Activated CD4-positive, alpha-beta T cell treated with anti-CD3 and anti-CD28 coated beads for 1 hour (primary cell): Measurements from ENCODE around the gene ABCB4.

ENCODE experiments used
- DNase-seq: peaks from one replicate; pipeline ENCODE4 v3.0.0-alpha.2; 2020

ABCB4 gene

DNA sequence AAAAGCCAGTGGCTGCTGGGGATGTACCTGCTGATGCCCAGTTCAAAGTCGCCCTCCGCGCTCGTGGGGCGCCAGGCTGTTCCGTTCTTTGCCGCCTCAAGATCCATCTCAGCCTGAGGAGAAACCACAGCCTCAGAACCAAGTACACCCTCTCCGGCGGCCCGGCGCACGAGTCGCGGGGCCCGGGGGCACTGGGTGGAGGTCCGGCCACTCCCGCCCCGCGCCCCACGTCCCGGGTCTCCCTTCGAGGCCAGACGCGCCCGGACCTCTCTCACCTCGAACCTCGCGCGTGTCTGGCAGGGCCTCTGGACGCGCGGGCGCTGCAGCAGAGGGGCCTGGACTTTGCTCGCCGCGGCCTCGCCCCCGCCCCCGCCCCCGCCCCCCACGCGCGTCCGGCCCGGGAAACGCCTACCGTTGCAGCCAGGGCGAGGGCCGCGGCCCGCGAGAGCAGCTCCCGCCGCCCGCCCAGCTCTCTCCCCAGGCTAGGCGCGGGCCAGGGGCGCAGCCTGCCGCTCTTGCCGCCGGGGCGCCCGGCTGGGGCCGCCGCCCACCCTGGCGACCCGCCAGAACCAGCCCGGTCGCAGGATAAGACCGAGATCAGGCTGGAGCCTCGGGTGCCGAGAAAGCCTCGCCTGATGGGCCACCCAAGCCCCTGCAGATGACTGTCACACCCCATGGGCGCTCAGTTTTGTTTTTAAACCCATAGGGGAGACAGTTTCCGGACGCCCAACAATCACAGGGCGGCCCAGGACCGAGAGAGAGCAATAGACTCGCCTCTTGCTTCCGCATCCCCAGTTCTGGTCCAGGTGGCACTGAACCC is at the start of gene ABCB4:
Gene ABCB4 (minus strand): TSS at position 322 of the 820 bp plus-strand sequence. CDS start 215 bp downstream, at position 107.
- no peak for DNase-seq

DNA sequence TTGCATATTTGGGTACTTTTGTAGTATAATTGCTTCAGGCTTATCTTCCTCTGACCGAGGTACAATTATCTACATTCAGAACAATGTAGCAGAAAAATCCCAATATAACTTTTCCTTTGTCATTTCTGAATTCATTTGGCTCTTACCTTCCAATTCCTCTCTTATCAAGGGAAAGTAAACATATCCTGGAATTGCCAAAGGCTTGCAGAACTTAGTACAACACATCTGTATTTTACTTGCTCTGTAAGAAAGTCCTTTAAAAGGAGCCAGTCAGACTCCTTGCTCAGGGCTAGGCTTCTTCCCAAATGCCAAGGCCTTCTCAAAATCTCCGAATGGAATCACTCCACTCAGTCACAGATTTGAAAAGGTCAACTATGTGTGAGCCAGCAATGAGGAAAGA is 43.3 kb upstream of the ABCB4 start:
- no peak for DNase-seq

DNA sequence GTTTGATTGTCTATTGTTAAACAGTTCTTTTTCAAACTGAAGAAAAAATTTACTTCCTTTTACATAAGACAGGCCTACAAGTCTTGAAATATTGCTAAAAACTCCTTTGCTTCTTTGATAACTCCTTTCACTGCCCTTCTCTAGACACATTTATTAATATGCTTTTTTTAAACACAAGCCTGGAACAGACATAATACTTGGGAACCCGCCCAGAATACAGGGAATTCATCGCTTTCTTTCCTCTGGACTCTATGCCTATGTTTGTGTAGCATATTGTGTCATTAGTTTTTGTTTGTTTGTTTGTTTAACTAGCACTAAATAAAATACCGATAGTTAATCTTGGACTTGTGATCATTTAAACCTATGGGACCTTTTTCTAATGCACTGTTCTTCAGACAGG is 42.4 kb upstream of the ABCB4 start:
- no peak for DNase-seq

DNA sequence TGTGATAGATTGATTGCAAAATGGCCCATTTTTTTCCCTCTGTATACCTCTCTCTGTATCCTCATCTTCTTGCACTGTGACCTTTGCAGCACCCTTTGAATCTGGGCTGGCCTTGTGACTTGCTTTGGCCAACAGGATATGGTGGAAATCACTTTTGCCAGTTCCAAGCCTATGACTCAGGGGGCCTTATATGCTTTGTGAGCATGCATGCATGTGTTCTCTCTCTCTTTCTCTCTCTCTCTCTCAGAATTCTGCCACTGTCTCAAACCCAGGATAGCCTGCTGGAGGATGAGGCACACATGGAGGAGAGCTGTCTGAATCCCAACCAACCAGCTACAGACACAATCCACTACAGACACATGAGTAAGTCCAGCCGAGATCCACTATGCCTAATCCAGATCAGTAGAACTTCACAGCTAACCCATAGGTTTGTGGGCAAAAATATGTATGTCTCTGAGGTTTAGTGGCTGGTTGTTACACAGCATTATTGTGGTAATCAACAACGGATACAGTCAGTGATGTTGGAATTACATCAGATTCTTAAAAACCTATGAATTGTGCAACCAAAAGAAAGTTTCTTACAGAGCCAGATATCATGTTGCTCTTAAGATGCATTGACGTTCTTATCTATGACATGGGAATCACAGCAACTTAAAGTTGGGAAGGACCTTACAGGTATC is 41.8 kb upstream of the ABCB4 start:
- no peak for DNase-seq

DNA sequence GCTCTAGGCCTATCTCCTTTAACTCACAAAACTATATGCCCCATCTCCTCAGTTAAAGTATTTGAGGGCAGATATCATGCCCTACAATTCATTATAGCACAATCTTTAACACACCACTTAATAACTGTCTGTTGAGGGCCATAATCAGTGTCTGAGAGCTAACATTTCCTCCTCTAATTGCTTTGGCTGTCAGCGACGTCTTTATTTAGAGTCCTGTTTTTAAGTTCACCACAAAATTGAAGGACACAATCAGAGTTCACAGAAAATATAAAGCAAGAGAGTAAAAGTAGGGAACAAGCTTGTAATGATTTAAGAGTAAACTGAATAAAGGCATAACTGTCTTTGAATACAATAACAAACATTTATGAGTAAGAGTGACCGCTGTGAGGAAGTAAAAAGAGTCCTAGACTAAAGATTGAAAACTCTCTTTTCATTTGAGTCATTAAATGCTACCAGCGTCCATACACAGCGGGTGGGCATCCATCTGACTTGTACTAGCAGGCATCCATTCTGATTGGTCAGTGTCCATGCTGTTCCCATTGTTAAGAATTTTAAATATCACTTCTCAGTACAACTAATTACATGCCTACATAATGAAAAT is 38.4 kb upstream of the ABCB4 start:
- DNase-seq: no peak

DNA sequence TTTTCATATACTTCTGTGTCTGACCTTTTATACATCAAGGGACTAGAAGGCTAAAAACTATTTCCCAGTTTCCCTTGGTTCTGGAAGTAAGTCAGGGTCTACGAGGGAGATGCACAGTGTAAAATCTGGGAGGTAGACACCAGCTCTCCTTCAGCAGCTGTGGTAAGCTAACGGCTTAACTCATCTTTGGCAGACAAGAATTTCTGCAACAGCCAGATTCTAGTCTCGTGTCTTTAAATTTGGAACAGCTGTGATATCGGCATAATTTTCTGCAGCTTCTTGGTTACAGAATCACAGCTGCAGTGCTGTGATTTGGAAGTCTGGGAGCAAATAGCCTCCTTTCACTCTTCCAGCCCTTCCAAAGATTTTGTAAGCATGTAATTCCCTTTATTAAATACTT is 37.4 kb upstream of the ABCB4 start:
- DNase-seq: no peak

DNA sequence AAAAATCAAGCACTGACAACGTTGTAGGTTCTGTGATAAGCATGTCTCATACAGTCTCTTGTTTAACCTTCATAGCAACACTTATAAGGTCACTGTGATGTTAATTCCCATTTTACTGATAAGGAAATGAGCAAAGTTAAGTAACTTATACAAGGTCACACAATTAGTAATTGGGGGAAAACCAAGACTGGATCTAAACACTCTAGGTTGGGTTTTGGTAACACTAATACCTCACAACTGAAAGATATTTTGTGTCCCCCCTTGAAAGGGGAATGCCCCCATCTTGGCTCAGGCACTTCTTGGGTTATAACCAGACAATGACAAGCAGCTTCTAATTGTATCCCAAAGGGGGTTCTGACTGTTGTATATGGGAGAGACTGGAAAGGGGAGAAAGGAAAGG is 36.0 kb upstream of the ABCB4 start:
- DNase-seq: no peak

DNA sequence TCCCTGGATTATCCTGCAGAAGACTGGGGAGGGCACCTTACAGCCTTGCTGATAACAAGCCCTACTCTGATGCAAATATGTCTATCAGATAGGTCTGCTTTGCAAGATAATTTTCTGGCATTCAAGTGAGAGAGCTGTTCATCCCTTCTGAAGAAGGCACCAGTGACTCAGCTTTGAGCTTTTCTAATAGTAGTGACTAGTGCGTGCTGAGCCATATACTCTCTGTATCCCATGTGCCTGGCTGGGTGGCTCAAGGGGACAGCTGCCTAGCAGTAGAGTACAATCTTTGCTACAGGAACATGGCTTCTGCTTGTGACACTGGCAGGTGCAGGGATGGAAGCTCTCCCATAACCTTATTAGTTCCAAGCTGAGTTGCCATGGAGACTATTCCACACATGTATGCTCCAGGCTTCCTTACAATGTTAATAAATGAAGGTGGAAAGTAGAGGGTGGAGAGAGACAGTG is 35.0 kb upstream of the ABCB4 start:
- DNase-seq: no peak

DNA sequence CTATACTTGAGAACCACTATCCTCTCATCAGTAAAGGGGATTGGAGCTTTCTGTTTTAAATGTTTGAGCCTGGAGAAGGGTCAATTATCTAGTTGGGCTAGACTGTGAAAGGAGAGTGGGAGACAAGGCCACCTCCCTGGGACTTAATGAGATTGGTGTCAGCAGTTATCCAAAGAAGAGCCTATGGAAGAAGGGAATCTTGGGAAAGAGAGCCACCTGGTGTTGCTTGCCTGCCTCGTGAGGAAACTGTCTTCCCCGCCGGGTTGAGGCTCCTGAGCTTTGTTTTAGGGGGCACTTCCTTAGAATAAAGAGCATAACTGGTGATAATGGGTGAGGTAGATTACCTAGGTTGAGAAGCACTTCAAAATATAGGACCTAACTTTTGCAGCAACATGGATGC is 32.0 kb upstream of the ABCB4 start:
- DNase-seq: no peak

DNA sequence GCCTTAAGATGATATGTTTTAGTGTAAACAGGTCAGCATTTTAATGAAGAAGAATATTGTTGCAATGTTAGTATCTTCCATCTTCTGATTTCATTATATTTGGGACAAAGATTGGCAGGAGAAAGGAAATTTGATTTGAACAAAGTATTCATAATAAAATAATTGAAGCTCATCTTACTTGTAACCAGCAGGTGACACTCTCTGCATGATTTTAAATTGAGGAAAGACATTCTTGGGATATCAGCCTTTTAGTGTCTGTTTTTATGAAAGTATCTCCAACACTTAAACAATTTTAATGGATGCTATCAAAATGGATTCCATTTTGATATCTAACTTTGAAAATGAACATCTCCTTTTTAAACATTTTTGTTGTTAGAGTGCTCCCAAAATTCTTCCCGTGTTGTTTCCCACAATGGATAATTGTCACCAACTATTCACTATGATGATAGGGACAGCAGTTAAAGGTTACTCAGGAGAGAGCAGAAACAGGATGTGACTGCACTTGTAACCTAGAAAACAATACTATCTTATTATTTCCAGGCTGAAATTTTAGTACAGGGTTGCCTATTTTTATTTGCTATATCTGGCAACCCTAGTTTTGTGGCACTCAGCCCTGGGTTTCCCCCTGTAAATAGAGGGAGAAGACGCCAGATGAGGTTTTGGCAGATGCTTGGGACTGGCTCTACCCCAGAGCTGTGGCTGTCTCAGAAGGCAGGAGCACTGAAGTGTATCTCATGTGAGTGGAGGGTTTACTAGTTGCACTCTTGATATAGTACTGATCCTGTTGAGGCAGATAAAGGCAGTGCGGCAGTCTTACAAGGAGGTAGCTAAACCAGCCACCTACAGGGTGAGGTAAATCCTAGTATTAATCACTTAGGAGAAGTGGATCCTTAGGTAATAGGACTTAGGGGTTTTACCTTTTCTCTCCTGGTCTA is 31.0 kb upstream of the ABCB4 start:
- no peak for DNase-seq

DNA sequence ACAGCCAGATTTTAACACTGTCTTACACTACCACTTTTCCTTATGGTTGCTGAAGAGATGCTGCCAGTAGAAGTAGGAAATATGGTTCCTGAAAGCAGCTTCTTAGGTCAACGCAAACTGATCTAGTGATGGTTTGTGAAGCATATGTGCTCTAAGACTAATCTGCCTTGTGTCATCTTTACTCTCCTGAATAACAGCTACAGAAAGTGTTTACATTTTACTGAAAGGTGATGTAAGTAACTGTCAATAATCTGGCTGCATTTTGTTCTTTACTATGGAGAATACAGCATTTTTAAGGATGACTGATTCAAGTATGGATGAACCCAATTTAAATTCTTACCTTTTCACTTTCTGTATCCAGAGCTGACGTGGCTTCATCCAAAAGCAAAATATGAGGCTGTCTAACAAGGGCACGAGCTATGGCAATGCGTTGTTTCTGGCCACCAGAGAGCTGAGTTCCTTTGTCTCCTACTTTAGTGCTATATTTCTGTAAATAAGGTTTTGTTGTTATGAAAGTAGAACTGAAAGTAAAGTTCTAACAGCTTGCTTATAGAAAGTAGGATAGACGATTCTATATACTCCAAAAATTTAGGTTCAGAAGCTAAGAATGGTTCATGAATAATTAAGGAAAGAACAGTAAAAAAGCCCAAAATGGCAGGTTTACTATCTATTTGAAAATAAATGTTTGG is 30.2 kb upstream of the ABCB4 start:
- no peak for DNase-seq

DNA sequence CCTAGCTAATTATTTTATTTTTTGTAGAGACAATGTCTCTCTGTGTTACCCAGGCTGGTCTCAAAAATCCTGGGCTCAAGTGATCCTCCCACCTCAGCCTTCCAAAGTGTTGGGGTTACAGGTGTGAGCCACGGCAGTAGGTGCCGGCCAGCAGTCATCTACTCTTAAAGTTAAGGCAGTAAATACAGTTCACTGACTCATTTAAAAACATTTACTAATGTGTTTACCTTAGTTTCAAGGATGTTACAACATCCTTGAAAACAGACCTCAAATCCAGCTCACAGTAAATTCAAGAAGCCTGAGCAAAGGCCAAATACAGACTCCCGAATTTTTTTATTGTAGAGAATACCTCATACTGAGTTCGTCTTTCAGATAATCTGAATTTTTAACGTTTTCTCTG is 29.6 kb upstream of the ABCB4 start:
- DNase-seq: no peak

DNA sequence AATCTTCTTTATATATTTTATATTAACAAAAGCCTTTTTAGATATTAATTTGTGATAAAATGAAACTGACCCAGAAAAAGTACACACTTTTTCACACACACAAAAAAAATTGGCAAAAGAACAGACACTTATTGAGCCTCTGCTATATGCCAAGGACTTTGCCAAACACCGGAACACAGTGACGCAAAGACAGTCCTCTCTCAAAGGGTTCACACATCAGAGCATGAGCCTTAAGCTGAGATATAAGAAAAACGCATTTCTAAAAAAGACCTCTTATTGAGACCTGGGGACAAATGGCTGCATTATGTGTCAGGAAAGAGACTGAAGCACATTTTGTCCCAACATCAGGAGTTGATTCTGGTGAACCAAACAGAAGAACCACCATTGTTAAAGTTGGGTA is 24.0 kb upstream of the ABCB4 start:
- DNase-seq: no peak

DNA sequence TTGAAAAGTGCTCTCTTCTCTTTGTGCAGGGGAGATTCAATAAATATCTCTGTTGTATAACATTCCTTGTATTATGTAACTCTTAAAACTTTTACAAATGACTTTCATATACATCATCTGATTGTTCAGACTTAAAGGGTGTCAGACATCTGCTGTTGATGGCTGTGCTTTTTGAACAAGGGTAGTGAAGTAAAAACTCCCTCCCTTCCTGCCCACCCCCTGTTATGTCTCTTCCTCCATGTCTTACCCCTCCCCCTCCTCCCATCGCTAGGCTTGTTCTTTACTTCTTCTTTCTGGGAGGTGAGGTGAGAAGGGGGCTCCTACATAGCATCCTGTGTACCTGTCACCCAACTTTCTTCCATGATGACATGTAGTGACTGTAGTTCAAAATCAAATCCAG is 23.4 kb upstream of the ABCB4 start:
- no peak for DNase-seq

DNA sequence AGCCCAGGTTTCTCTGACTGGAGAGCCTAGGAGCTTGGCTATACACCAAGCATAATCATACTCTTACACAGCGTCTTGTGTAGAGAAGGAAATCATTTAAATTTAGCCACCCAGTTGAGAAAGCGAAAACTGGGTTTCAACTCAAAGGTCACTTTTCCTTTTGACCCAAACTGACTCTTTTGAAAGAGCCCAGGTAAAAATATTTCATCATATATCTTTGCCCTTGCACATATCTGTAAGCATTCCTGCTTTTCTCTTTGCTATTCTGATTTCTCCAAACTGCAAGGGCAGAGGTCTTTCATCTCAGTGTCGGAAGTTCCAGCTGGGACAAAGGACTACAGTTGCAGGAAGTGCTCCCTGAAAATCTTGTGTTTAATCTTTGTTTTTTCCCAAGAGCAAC is 22.0 kb upstream of the ABCB4 start:
- DNase-seq: no peak

DNA sequence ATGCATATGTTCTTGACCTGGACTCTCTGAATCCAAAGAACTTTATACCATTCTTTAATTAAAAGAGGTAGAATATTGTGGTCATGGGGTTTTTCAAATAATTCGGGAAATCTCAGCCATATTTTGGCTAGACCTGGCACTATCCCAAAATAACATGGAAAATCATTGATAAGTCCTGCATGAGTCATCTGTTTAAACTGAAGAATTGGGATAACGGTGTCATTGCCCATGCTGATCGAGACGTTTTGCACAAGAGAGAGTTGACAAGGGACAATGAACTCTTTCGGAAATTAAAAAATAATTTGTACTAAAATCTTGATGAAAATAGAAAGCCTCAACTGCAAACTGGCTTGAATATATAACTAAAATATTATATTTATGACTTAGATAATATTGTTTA is 19.9 kb upstream of the ABCB4 start:
- DNase-seq: no peak

DNA sequence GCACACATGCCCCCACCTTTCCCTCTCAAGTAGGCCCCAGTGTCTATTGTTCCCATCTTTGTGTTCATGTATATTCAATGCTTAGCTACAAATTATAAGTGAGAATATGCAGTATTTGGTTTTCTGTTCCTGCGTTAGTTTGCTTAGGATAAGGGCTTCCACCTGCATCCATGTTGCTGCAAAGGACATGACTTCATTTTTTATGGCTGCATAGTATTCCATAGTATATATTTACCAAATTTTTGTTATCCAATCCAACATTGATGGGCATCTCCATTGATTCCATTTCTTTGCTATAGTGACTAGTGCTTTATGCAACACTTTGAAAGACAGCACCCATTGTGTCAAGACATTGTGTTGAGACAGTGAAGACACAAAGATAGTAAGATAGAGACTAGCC is 19.0 kb upstream of the ABCB4 start:
- DNase-seq: no peak

DNA sequence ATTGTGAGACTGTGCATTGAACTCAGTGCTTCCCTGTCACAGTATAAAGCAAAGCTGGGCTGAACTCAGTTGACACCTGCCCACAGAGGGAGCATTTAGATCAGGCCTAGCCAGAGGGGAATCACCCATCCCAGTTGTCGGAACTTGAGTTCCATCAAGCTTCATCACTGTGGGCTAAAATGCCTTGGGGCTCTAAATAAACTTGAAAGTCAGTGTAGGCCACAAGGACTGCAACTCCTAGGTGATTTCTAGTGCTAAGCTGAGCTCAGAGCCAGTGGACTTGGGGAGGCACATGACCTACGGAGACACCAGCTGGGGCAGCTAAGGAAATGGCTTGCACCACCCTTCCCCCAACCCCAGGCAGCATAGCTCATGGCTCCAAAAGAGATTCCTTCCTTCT is 7.7 kb upstream of the ABCB4 start:
- no peak for DNase-seq

DNA sequence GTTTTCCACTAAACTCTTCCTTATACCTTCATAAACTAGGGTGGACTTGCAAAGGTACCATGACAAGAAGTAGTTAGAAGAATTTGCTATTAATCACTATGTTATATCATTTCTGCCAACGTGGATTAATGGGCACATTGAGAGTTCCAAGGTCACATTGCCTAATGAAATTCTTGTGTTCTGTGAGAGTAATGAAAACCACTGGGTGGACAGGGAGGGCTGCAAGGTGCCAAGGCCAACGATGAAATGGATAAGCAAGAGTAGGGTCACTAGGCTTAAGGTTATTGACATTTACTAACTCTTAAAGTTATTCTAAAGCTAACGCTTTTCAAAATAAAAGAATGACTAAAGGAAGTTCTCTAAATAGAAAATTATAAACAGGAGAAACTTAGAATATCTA is 6.6 kb upstream of the ABCB4 start:
- no peak for DNase-seq

DNA sequence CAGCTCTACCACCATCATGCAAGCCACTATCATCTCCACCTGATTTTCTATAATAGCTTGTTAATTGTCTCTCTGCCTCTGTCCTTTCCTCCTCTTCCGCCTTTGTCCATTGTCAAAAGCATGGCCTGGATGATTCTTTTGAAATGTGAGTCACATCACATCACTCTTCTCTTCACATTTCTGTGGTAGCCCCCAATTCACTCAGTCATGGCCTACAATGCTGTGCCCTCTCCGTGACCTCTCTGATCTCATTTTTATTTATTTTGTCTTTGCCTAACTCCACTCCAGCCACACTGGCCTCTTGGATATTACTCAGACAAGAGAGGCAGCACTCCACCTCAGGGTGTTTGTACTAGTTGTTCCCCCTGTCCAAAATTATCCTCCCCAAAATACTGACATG is 4.9 kb upstream of the ABCB4 start:
- no peak for DNase-seq

DNA sequence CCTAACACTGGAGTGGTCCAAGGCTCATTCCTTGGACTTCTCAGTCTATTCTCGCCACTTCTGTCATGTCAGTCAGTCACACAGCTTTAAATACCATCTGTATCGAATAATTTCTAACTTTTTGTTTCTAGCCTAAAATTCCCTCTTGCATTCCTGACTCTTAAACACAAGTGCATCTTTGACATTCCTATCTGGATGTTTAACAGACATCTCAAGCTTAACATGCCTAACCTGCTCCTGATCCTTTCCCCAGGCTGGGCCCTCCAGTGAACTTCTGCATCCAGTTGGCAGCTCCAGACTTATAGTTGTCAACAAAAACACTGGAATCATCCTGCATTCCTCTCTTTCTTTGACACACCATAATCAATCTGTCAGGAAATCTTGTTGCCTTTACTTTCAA is 4.5 kb upstream of the ABCB4 start:
- no peak for DNase-seq

DNA sequence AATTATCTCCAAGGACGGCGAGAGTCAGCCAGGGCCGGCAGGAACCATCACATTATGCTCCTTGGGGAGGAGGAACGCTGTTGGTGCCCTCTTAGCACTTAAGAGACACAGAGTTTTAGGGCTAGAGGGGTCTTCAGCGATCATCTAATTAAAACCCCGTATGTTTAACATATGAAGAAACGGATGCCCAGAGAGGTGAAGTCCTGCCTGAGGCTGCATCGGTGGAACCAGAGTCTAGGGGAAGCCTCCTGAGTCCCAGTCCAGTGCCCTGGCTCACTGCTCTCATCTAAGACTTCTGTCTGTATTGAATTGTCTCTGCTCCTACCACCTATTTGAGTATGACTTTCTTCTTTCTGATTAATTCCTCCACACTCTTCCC is 688 bp upstream of the ABCB4 start:
- DNase-seq: no peak
